ENCODE results near the gene RGS3. TPM values are rescaled to one million over a fixed set of nuclear protein-coding genes. Genes with fewer than 3 reads are reported as not detected.

The RGS3 gene
- total RNA-seq, 1 donor from 2014 or later: 12.8 TPM

DNA sequence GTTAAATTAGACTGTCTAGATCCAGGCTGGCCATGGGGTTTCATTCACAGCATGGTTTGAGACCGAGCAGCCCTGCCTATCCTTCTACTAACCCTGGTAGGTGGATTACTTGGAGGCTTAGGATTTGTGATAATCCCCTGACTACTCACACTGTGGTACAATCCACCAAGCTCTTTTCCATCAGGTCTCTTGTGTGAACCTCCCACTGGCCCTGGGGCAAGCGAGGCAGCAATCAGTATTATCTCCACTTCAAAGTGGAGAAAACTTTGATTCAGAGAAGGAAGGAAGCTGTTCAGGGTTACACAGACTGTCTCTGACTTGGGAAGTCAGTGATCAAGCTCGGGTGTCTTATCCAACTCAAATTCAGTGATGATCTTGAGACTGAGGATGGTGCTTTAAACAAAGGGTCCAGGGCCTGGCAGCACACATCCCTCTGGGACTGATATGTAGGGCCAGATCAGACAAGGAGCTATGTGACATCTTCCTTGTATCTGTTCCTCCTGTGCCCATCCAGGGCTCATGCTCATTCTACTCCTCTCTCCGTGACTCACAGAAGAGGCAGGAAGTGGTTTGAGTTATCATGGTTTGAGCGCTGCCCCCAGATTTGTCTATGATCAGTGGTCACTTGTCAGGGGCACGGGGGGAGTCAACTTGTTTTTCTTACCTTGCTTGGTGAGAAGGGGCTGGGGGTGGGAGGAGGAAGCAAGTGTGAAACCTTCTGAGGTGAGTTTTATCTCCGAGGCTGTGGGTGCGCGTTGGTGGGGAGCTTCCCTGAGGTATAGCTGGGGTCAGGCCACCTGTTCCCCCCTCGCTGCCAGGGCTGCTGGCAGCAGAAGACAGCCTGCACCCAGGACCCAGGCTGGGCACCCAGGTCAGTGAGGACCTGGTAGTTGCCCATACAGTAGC is 48.6 kb downstream of the RGS3 start:
- no peak for DNase-seq

GRCh38 chr9:113513111-113513510 is 49.6 kb downstream of the RGS3 start:
- no peak for DNase-seq

GRCh38 chr9:113513536-113513935 is 50.0 kb downstream of the RGS3 start:
- no peak for DNase-seq

DNA sequence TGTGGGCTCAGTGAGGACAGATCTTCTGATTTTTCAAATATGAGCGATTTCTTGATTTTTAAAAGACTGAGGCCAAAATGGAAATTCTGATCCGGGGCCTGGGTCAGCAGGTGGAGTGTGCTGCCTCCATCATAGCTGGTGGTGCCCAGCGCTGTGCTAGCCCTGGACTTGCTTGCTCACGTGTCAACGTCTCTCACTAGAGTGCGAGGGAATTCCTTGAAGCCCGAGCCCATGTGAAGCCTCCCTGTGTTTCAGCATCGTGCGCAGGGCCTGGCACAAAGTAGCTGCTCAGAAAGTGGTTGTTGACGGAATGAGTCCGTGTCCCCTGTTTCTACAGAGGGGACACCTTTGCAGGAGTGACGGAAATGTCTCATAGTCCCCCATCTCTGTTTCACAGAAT is 50.5 kb downstream of the RGS3 start:
- no peak for DNase-seq

GRCh38 chr9:113514748-113515147 is 51.2 kb downstream of the RGS3 start:
- no peak for DNase-seq

- no peak for DNase-seq
These were observed 52.3 kb downstream of the RGS3 start for GRCh38 chr9:113515862-113516261.

DNA sequence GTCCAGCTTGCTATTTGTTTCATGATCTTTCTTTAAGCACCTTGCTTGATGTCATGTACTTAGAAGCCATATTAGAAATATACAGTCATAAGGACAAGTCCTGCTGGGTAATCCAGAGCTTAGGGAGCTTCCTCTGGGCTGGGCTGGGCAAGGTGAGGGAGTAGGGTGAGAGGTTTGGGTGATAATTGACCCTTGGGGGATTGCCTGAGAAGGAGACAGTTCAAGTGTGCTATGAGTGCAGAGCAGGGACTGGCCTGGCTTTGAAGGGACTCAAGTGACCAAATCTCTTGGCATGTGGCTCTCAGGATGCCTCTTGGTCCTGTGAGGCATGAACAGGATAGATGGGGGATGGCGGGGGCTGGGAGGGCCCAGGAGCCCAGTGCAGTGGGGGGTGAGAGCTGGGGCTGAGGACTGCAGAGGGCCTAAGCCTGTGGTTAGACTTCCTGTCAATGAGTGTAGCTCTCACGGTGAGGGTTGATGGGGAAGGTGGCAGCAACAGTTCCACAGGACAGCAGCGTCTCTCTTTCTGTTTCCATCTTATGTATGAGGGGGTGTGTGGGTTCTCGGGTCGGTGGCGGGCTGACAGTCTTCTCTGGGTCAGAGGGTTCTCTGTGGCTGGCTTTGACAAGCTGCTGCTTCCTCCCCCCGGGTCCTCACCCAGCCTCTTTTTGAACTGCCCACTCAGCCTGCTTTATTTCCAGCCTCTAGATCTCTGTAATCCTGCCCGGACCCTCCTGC is 53.5 kb downstream of the RGS3 start:
- no peak for DNase-seq

GRCh38 chr9:113519426-113520108 is 56.0 kb downstream of the RGS3 start:
- DNase-seq: no peak

- DNase-seq: no peak
These were observed 56.6 kb downstream of the RGS3 start for GRCh38 chr9:113520109-113520642.

DNA sequence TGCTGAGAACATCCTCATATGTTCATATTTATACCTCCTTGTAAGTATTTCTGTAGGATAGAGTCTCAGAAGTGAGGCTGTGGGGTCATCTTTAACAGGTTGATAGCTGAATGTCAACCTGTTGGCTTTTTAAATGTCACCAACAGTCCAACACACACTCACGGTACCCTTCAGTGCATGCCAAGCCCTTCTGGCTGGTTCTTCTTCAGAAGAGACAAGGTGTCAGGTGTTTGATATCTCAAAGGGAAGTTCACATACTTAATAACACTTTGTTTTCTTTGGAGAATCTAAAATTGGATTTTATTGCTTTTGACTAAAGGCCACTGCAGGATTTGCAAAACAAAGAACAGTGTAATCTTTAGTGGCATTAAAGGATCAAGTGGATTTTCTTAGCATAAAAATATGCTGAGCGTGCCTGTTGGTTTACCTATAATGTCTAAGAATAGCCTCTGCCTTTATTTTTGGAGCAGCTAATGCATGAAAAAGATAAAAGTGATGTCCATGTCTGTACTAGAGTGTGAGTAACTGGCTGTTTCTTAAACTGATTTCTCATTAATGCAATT is 58.2 kb downstream of the RGS3 start:
- DNase-seq: no peak

GRCh38 chr9:113522419-113522818 is 58.9 kb downstream of the RGS3 start:
- DNase-seq: no peak

GRCh38 chr9:113522858-113523257 is 59.3 kb downstream of the RGS3 start:
- no peak for DNase-seq

DNA sequence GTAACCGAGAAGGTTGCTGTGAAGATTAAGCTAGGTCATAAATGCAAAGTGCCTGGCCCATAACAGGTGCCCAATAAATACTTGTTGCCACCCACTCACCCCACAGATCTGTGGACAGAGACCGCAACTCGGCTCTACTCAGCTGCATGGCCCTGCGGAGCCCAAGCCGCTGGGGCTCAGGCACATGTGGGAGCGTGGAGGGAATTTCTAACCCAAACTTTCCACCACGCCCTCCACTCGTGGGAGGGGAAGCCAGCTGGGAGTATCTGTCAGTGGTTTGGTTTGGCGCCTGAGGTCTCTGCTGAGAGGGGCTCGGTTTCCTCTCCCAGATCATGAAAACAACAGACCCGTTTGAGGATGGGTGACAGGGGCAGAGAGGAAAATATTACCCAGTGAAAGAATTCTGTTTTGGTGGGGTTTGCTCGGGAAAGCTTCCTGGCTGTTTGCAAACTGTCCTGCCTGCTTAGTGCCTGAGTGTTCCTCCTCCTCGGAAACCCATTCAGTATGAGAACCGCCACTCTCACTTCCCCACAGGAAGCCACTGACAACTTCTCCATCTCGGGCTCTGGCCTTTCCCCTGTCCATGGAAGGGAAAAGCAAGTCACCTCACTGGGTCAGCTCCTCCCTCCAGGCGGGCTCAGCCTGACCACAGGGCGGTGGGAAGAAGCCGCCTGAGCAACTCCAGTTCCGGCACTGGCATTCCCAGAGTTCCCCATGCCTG is 60.1 kb downstream of the RGS3 start:
- DNase-seq: no peak

DNA sequence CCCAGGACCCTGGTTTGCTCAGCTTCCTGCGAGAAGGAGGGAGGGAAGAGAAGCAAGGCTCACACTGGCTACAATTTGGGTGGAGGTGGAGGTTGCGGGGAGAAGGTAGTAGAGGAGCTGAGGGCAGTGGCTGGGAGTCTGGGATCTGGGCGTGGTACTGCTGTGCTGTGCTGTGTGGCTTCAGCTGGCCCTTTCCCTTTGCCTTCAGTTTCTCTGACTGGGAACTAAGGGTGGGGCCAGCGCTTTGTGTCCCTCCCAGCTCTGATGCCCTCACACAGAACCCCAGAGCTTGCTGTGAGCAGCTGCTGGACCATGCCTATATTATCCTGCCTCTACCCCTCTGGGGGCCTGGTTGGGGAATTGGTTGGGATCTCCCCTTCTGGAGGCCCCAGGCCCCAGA is 60.9 kb downstream of the RGS3 start:
- no peak for DNase-seq

DNA sequence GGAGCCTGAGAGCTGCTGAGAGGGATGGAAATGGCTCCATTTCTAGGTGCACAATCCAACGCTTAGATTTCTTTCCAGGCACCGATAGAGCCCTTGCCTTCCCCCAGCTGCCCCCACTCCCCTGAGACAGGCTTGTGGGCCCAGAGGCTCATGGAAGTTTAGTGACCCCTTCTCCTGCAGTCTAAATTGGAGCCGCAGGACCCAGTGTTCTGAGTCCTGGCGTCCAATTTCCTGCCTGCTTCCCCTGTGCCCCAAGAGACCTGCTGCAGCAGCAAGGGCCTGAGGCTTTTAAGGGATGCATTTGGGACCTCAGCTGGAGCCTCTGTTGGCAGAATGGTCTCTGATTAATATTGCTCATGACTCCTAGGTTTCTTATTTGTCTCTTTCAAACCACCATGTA is 61.7 kb downstream of the RGS3 start:
- no peak for DNase-seq

GRCh38 chr9:113525831-113526230 is 62.3 kb downstream of the RGS3 start:
- no peak for DNase-seq

DNA sequence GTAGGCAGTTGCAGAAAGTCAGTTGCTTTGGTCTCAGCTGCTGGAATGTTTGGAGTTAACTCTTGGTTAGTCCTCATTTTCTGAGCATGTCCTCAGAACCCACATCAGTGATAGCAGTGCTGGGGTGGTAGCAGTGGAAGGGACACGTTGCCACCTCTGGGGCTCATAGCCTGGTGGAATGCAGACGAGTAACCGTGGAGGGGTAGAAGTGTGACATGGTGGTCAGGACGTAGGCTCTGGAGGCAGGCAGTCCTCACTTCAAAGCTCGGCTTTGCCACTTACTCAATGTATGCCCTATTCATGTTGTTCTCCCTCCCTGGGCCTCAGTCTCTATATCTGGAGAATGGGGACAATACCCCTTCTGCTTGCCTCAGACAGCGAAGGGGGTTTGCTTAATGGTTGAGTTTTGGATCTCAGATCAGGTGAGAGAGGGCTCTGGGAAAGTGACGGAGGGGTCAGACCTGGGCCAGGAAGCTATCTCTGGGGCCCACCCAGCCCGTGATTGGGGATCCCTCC is 62.8 kb downstream of the RGS3 start:
- no peak for DNase-seq

DNA sequence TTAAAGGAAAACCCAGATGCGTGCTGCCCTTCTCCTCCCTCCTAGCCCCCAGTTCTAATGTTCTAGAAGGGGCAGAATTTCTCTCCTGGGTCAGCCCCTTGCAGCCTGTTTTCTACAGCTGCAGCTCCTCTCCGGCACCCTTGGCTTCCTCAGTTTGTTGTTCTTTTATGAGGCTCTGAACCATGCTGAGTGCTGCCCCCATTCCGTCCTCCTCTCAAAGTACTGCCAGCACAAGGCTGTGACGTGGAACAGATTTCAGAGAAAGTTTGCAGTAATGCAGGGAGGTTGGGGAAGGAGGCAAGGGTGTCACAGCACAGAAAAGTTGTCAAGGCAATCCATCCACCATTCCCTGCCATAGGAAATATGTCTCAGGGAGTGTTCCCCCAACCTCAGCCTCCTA is 63.3 kb downstream of the RGS3 start:
- DNase-seq: no peak

GRCh38 chr9:113528088-113528487 is 64.6 kb downstream of the RGS3 start:
- DNase-seq: no peak

DNA sequence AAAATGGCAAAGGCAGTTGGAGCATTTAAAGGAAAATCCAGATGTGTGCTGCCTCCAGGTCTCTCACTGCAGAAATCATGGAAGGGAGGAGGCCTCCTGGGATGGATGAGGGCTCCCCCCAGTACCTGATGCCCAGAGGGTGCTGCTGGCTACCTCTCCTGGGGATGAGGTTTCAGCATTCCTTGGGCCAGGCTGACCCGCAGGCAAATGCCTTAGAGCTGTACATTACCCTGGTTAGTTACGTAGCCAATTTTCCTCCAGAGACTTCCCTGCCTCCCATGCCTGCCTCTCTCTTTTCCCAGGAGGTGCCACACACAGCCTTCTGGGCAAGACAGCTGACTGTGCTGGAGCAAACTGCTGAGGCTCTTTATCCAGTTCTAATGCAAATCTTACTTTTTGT is 65.3 kb downstream of the RGS3 start:
- DNase-seq: no peak

- DNase-seq: no peak
These were observed 65.9 kb downstream of the RGS3 start for GRCh38 chr9:113529336-113530009.

All from occipital lobe (tissue), 2 donors.